Transverse colon (tissue), 4 donors: ENCODE measurements around the gene STYXL1. TPM values are rescaled to one million over a fixed set of nuclear protein-coding genes. Genes with fewer than 3 reads are reported as not detected.
"Not testable (repeated sequence)": the region's sequence is repeated elsewhere in the genome, so short reads cannot be mapped to it uniquely, and the experiment has no call there.

Experiments
- DNase-seq: peaks from one replicate; pipeline ENCODE4 v3.0.0-alpha.2; 2019
- H3K27ac ChIP-seq, 4 donors: fragments of 200-600 bp; sonication (generic); 2 replicates each; pipeline ENCODE4 v1.5.1; 2016 to 2018; ENCODE audit warnings: inconsistent platforms in 4 of 4
- H3K27me3 ChIP-seq: fragments of 200-600 bp; sonication (generic); 2 replicates; pipeline ENCODE4 v1.5.1; 2017; ENCODE audit warnings: inconsistent platforms
- H3K36me3 ChIP-seq, 4 donors: fragments of 200-600 bp; sonication (generic); 2 replicates each; pipeline ENCODE4 v1.5.1; 2017 to 2019; ENCODE audit warnings: inconsistent platforms in 4 of 4
- H3K4me1 ChIP-seq, 4 donors: fragments of 200-600 bp; sonication (generic); 2 replicates each; pipeline ENCODE4 v1.5.1; 2017 to 2020; ENCODE audit warnings: inconsistent platforms in 4 of 4
- H3K4me3 ChIP-seq, 4 donors: fragments of 200-600 bp; sonication (generic); 1 replicate in 1 of 4; 2 replicates in 3 of 4; pipeline versions ENCODE4 v1.5.1 to v1.6.1; 2017 to 2019; ENCODE audit warnings: inconsistent platforms in 4 of 4
- H3K9me3 ChIP-seq, 2 donors: fragments of 200-600 bp; sonication (generic); 2 replicates each; pipeline ENCODE4 v1.5.1; 2017 to 2019; ENCODE audit warnings: inconsistent platforms in 2 of 2
- CTCF ChIP-seq, 5 experiments: fragments of 200-600 bp in 3 of 5; fragments of 450-650 bp in 2 of 5; sonication (generic) in 3 of 5; IDR thresholded peaks; 1 replicate in 2 of 5; 2 replicates in 3 of 5; pipeline ENCODE4 v1.5.1; 2016 to 2017; ENCODE audit warnings: antibody characterized with exemption in 5 of 5, inconsistent platforms in 3 of 5, mild to moderate bottlenecking in 2 of 5, moderate library complexity in 1 of 5
- EP300 ChIP-seq: sonication (generic); formaldehyde crosslinking; IDR thresholded peaks from one replicate; pipeline ENCODE4 v1.6.1; 2017; ENCODE audit warnings: antibody characterized with exemption, low read depth
- POLR2A ChIP-seq: fragments of 450-650 bp; IDR thresholded peaks from one replicate; pipeline ENCODE4 v1.6.1; 2016; ENCODE audit warnings: antibody characterized with exemption, mild to moderate bottlenecking, moderate library complexity
- POLR2AphosphoS5 ChIP-seq, 3 donors: sonication (generic); formaldehyde crosslinking; IDR thresholded peaks; one replicate each; pipeline ENCODE4 v1.6.1; 2016; ENCODE audit warnings: antibody characterized with exemption in 3 of 3
- WGBS, 2 donors: methylation state at CpG; one replicate each; pipeline ENCODE4 v1.1.5; 2018; ENCODE audit warnings: low coverage in 1 of 2; 5-methylcytosine and 5-hydroxymethylcytosine counted together
- in situ Hi-C, 4 donors: fragments of 200-750 bp; cut with MboI; loops; one replicate each; pipeline versions ENCODE4 v1.15.0 to v1.15.1; 2017; ENCODE audit warnings: low sequenced_read_pairs in 3 of 4, low pct_ligation_motif_present in 1 of 4, low pct_unique_long_range_greater_than_20kb in 1 of 4
- intact Hi-C: fragments of 100-400 bp; cut with DNase I; formaldehyde crosslinking; loops from one replicate; pipeline ENCODE4 v1.15.1; 2023; ENCODE audit warnings: low total_unique reads
- total RNA-seq, 4 donors: library from RNA; depleted of rRNA; stranded (reverse); fragments of >200 nt; gene quantifications; one replicate each; pipeline ENCODE4 v1.1.0, GENCODE V29; 2016

Gene STYXL1
- total RNA-seq, 4 donors from 2014 or later = 3.4 to 51.9 (median 20.9) TPM

DNA sequence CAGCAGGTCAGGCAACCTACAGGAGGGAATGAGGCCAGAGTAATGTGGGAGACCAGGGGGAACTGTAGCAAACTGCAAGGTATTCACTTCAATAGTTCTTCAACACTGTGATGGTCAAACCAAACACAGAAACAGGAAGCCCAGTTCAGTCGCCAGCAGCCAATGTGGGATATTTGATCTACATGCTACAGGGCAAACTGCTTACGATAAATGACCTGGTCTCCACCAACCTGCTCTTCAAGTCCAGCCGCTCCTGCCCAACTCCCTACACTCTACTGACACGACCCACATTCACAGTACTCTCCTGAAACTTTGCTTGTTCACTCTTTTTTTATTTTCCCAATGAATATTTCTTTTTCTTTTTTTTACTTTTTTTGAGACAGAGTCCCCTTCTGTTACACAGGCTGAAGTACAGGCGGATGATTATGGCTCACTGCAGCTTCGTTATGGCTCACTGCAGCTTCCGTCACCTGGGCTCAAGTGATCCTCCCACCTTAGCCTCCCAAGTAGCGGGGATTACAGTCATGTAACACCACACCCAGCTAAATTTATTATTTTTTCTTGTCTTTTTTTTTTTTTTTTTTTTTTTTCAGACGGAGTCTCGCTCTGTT lies 42.2 kb upstream of the STYXL1 start:
- Histone ChIP-seq H3K27me3 (no peaks in the 10 kb centered on the region), H3K9me3 (no peaks in the 10 kb centered on the region), H3K27ac (no peak overlapping the region), H3K4me3 (no peak overlapping the region), H3K4me1 (no peaks in the 10 kb centered on the region), H3K36me3 (no peaks in the 10 kb centered on the region)
- in situ Hi-C loops = no loop called here
- TF ChIP-seq CTCF (IDR thresholded peaks at IDR 0.05) = no peak
- no peak for DNase-seq
- 84 to 90% methylated on average over 7 to 10 of the region's 10 CpGs for WGBS, 2 donors
- intact Hi-C loops = no loop called here

DNA sequence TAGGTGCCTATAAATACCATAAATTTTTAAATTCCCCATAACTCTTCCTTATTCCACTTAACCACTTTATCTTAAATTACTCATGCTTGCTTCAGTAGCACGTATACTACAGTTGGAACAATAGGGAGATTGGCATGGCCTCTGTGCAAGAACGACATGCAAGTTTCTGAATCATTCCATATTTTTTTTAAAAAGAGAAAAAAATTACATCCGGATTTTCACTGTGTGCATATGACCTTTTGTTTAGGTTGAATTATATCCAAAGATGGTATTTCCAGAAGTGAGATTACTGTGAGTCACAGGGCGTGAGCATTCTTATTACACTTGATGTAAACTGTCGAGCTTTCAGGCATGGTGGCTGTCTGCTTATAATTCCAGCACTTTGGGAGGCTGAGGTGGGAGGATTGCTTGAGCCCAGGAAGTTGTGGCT lies 39.6 kb upstream of the STYXL1 start:
- H3K4me3 ChIP-seq, intact Hi-C loops, in situ Hi-C loops, H3K27me3 ChIP-seq, H3K36me3 ChIP-seq, H3K9me3 ChIP-seq, H3K4me1 ChIP-seq: not testable (repeated sequence)
- H3K27ac ChIP-seq = peak overlapping the region in 3 of 4 donors; percentile 14 to 24 (median 14)
- WGBS, 2 donors = 17 to 25% methylated on average over 5 of the region's 5 CpGs
- DNase-seq = peak; percentile 48
- TF ChIP-seq POLR2AphosphoS5 (IDR thresholded peaks at IDR 0.05) = peak in 1 of 3 donors; percentile 36

- H3K4me1 ChIP-seq = no peaks in the 10 kb centered on the region
- H3K27me3 ChIP-seq = no peaks in the 10 kb centered on the region
- no peak for TF ChIP-seq EP300
- DNase-seq = no peak
- H3K4me3 ChIP-seq = no peak overlapping the region
- no peaks in the 10 kb centered on the region for H3K36me3 ChIP-seq
- 87 to 100% methylated on average over 1 to 4 of the region's 4 CpGs for WGBS, 2 donors
- in situ Hi-C loops = no loop called here
- no peaks in the 10 kb centered on the region for H3K9me3 ChIP-seq
- intact Hi-C loops = no loop called here
- H3K27ac ChIP-seq = no peak overlapping the region
Measured at GRCh38 chr7:76086070-76086469, 38.3 kb upstream of the STYXL1 start.

GRCh38 chr7:76084115-76084514 lies 36.3 kb upstream of the STYXL1 start:
- intact Hi-C loops = not testable (repeated sequence)

GRCh38 chr7:76080204-76080603 lies 32.4 kb upstream of the STYXL1 start:
- Histone ChIP-seq H3K9me3 (no peaks in the 10 kb centered on the region), H3K27me3 (no peaks in the 10 kb centered on the region), H3K36me3 (no peaks in the 10 kb centered on the region), H3K4me3 (no peak overlapping the region), H3K4me1 (no peaks in the 10 kb centered on the region), H3K27ac (no peak overlapping the region)
- no peak for DNase-seq
- in situ Hi-C loops (no loop called here), intact Hi-C loops (no loop called here)
- TF ChIP-seq EP300 (no peak), POLR2AphosphoS5 (IDR thresholded peaks at IDR 0.05) (no peak), CTCF (IDR thresholded peaks at IDR 0.05) (no peak), POLR2A (no peak)
- 70 to 84% methylated on average over 2 to 5 of the region's 5 CpGs for WGBS, 2 donors

More at GRCh38 chr7:76084115-76084514, 36.3 kb upstream of the STYXL1 start:
- H3K4me1 ChIP-seq, H3K4me3 ChIP-seq, H3K36me3 ChIP-seq, DNase-seq, H3K27me3 ChIP-seq, in situ Hi-C loops, H3K27ac ChIP-seq, H3K9me3 ChIP-seq: not testable (repeated sequence)
- 91 to 100% methylated on average over 1 to 2 of the region's 2 CpGs for WGBS, 2 donors

GRCh38 chr7:76077435-76077834 lies 29.6 kb upstream of the STYXL1 start:
- Histone ChIP-seq H3K27me3 (no peaks in the 10 kb centered on the region), H3K4me1 (no peaks in the 10 kb centered on the region), H3K36me3 (no peaks in the 10 kb centered on the region), H3K9me3 (no peaks in the 10 kb centered on the region), H3K4me3 (no peak overlapping the region), H3K27ac (no peak overlapping the region)
- no peak for TF ChIP-seq CTCF (IDR thresholded peaks at IDR 0.05)
- no peak for TF ChIP-seq POLR2AphosphoS5 (IDR thresholded peaks at IDR 0.05)
- no peak for TF ChIP-seq POLR2A
- TF ChIP-seq EP300 = no peak
- DNase-seq = no peak
- in situ Hi-C loops (no loop called here), intact Hi-C loops (no loop called here)
- WGBS, 2 donors = 31 to 39% methylated on average over 3 of the region's 3 CpGs
